ENCODE data around the gene WDR77.

Gene WDR77

GRCh38 chr1:111448918-111449702 is at the start of gene WDR77, which contains the start of gene ATP5PB:
Gene WDR77, minus strand, starts transcription at chr1:111449256. Its CDS starts 87 bp downstream, at chr1:111449169.
Gene ATP5PB, plus strand, starts transcription at chr1:111449464. Its CDS starts 78 bp downstream, at chr1:111449542.
- peak; percentile 78 to 85 for DNase-seq (ENCODE audit: low read depth in 2 of 2)

GRCh38 chr1:111497592-111497991 is 48.5 kb upstream of the WDR77 start:
- no peak for DNase-seq (ENCODE audit: low read depth in 2 of 2)

- no peak for DNase-seq (ENCODE audit: low read depth in 2 of 2)
Measured at GRCh38 chr1:111496398-111496797, 47.3 kb upstream of the WDR77 start.

- no peak for DNase-seq (ENCODE audit: low read depth in 2 of 2)
Measured at GRCh38 chr1:111491070-111491469, 42.0 kb upstream of the WDR77 start.

DNA sequence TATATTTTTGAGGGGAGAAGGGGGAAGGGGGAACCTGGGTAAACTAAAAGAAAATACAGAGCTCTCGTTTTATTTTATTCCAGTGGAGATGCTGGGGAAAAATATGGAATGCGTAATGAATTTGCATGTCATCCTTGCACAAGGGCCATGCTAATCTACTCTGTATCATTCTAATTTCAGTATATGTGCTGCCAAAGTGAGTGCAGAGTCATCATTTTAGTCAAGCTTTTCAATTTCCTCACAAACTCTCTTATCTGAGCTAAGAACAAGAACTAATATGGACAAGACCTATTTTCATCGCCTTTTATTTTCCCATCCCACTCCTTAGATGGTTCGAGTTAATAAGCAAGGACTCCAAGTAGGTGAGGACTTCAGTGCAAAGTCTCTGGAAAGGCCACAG is 41.2 kb upstream of the WDR77 start:
- no peak for DNase-seq (ENCODE audit: low read depth in 2 of 2)

- no peak for DNase-seq (ENCODE audit: low read depth in 2 of 2)
Measured at GRCh38 chr1:111489604-111490003, 40.5 kb upstream of the WDR77 start.

DNA sequence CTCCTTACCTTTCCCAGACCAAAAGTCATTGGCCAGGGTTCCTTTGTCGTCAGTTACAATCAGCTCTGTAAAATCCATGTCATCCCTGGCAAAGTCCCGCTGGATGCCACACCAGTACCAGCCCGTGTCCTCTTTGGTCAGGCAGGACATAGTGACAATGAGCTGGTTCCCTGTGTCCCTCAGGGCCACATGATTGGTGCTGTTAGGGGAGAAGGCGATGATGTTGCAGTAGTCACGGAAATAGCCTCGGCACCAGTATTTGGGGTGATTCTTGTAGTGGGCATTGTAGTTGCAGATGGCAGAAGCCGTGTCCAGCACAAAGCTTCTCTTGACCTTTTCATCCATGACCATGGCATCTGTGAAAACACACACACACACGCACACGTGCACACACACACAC is 39.6 kb upstream of the WDR77 start:
- no peak for DNase-seq (ENCODE audit: low read depth in 2 of 2)

DNA sequence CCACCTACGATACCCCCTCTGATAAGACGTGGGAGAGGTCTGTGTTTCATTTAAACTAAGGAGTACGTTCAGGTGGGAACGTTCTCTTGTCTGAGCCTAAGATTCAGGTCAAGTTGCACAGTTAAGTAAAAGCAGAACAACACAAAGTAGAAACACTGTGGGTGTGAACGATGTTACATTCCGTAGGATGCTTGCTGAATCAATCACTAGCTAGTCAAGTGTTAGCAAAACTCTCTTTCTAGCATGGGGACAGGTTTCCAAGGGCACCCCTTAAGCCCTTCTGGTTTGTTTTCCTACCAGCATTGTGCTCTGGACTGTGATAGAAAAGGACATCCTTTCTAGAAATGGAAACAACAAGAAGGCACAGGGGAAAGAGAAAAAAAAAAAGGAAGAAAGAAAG is 38.1 kb upstream of the WDR77 start:
- no peak for DNase-seq (ENCODE audit: low read depth in 2 of 2)

DNA sequence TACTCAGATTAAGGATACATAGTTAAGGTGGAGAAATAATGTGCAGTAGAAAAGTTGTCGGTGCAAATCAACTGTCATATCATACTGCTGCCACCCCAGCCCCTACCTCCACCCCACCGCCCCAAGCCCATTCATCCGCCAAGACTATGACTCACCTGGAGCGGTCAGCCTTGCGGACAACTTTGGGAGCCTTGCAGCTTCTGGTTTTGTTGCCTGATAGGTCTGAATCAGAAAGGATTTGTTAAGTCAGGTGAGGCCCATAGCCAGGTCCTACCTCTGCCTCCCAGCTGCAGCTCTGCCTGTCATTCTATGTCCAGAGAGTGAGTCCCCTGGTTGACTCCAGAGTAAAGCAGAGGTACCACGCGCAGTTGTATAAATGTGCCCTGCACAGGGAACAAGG is 37.4 kb upstream of the WDR77 start:
- DNase-seq (ENCODE audit: low read depth in 2 of 2) = no peak

- DNase-seq (ENCODE audit: low read depth in 2 of 2) = no peak
Measured at GRCh38 chr1:111484391-111485026, 35.5 kb upstream of the WDR77 start.

DNA sequence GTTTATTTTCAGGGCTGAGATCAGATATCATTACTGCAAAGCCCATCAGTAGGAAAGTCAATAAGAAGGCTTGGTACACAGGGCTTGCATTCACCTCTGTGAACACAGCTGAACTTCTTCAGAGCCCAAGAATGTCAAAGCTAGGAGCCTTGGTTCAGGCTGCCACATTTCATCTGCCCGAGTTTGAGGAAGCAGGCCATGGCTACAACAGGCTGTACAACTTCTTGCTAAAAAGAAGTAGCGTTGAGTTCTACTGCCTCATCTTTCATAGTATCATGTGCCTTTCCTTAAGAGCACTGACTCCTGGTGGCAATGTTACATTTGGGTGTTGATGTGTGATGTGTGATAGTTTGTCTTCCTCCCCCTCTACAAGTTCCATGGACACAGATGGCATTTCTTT is 34.8 kb upstream of the WDR77 start:
- no peak for DNase-seq (ENCODE audit: low read depth in 2 of 2)

GRCh38 chr1:111483166-111483565 is 34.1 kb upstream of the WDR77 start:
- no peak for DNase-seq (ENCODE audit: low read depth in 2 of 2)

- DNase-seq (ENCODE audit: low read depth in 2 of 2) = peak in 1 of 2 donors; percentile 21
Measured at GRCh38 chr1:111481387-111482221, 32.5 kb upstream of the WDR77 start.

DNA sequence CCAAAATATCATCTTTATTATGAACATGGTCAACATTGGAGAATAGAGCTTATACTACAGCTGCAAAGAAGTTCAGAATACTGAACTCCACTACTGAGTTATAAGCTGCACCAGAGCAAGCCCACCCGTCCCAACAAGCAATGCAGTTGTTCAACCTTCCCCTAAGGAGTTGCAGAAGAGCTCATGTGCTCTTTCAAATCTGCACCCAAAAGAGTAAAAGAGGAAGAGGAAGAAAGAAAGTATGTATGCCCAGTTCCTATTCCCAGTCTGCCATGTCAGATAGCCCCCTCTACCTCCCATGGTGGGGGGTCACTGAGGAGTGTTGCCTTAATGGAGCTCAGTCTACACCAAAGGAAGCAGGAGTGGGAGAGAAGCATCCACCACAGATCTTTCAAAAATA is 31.6 kb upstream of the WDR77 start:
- DNase-seq (ENCODE audit: low read depth in 2 of 2) = no peak

- no peak for DNase-seq (ENCODE audit: low read depth in 2 of 2)
Measured at GRCh38 chr1:111476761-111477309, 27.8 kb upstream of the WDR77 start.

DNA sequence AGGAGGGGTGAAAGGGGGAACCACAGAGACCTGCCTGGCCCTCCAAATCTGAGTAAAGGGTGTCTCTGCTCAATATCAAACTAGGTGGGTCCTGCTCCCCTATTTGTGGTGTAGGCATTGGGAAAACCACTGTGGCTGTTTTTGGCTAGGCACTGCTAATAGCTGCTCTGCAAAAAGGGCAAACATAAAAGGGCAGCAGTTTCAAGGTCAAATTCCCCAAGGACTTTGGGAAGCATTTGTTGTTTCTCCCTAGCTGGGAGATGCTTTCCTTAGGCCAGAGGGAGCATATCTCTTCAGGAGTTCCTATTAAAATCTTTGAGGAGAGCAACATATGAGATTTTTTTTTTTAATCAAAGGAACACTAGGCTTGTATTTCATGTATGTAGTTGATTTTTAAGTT is 27.2 kb upstream of the WDR77 start:
- no peak for DNase-seq (ENCODE audit: low read depth in 2 of 2)

- no peak for DNase-seq (ENCODE audit: low read depth in 2 of 2)
Measured at GRCh38 chr1:111475701-111476100, 26.6 kb upstream of the WDR77 start.

DNA sequence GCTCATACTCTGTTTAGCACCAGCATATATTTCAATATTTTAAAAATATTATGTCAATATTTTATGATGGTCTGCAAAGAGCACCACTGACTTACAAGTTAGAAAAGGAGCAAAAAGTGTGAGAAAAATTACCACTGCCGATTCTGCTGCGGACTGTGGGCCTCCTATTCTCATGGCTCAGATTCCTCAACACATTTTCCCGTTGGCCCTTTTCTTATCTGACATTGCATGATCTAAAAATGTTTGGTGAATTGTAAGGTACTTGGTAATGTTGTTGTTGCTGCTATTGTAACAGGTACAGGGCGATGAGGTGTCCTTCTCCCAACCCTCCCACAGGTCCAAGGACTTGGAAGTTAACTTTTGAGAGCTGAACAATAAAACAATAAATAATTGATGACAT is 25.5 kb upstream of the WDR77 start:
- no peak for DNase-seq (ENCODE audit: low read depth in 2 of 2)

- DNase-seq (ENCODE audit: low read depth in 2 of 2) = no peak
Measured at GRCh38 chr1:111474106-111474505, 25.1 kb upstream of the WDR77 start.

GRCh38 chr1:111471538-111471937 is 22.5 kb upstream of the WDR77 start:
- no peak for DNase-seq (ENCODE audit: low read depth in 2 of 2)

- DNase-seq (ENCODE audit: low read depth in 2 of 2) = peak; percentile 23 to 48
Measured at GRCh38 chr1:111471012-111471411, 22.0 kb upstream of the WDR77 start.

GRCh38 chr1:111470596-111470995 is 21.5 kb upstream of the WDR77 start:
- no peak for DNase-seq (ENCODE audit: low read depth in 2 of 2)

Data from stimulated activated CD8-positive, alpha-beta memory T cell treated with anti-CD3 and anti-CD28 coated beads, Interleukin-15, amount 100 ng/mL, for 4 hours (primary cell).